RPMI8226 (cell line): ENCODE results near the gene CT55.
"Not testable (repeated sequence)": the region's sequence is repeated elsewhere in the genome, so short reads cannot be mapped to it uniquely, and the experiment has no call there.

ENCODE experiments used
- DNase-seq: peaks from one replicate; pipeline ENCODE4 v3.0.0-alpha.2; 2015

CT55 gene, protein sequence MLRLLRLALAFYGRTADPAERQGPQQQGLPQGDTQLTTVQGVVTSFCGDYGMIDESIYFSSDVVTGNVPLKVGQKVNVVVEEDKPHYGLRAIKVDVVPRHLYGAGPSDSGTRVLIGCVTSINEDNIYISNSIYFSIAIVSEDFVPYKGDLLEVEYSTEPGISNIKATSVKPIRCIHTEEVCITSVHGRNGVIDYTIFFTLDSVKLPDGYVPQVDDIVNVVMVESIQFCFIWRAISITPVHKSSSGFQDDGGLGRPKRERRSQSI

DNA sequence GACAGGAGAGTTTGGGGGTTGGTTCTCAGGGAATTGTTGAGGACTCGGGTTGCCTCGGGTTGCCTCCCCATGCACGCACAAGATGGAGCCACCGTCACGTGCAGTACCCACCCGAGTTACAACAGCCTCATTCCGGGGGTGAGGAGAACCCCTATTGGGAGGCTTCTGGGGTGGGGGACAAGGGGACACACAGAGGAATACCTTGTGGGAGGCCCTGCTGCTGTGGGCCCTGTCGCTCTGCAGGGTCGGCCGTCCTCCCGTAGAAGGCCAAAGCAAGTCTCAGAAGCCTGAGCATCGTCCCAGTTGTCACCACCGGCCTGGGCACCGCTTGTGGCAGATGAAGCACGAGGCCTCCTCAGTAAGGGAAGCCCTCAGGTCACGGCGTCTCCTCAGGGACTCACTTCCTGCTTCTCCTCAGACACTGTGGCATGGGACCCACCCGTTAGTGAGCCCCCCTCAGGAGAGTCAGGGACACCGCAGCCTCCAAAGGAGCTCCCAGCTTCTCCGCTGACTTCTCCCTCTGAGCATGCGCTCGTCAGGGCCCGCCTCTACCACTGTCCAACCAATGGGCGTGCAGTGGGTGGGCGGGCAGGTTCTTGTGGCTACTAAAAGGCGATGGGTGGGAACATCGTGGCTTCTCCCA lies at the start of gene CT55:
TSS of gene CT55 (minus strand) at position 522 of the 643 bp plus-strand sequence. CDS start at position 295, 227 bp downstream.
- no peak for DNase-seq

DNA sequence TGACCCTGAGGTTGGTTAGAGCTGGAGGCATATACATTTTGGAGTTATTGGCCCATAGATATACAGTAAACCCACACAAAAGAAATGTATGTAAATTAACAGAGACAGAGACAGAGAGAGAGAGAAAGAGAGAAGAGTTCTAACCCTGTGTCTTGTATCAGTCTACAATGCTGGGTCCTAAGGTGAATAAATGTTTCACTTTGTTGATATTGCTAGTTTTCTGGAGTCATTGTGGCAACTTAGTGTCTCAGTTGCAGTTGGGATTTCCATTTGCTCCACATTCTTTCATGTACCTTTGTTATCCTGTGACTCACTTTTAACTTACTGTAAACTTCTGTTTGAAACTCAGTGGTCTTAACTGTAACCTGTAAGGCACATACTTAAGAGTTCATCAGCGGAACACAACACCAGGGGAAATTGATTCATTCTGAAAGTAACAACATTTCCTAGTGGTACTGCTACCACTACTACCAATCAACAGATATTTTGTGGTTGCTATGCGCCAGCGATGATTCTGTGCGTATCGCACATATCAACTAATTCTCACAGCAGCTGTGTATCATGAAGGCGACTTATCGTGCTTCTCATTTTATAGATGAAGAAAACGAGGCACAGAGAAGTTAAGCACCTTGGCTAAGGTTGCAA lies 42.1 kb upstream of the CT55 start:
- DNase-seq = no peak

DNA sequence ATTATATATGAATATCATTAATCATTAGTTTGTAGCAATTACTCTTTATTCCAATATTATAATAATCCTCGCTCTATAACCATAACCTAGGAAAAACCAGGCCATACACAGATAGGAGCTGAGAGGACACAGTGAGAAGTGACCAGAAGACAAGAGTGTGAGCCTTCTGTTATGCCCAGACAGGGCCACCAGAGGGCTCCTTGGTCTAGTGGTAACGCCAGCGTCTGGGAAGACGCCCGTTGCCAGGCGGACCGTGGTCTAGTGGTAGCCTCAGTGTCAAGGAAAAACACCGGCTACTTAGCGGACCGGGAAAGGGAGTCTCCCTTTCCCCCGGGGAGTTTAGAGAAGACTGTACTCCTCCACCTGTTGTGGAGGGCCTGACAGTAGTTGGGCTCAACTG lies 35.2 kb upstream of the CT55 start:
- not testable (repeated sequence) for DNase-seq

DNA sequence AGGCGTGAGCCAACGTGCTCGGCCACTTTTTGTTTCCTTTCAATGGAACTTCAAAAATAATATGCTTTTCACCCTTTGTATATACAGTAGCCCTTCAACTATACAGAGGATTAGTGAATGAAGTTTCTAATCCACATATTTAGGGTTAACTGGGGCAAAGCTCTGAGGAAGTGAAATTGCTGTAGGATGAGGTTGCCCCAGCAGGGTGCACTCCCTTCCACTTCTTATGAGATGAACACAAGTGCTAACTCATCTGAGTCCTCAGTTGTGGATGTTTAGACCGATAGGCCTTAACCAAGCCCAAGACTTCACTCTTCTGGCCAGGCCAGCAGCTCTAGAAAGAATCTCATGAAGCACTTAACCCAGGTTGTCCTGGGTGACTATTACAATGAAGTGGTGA lies 29.1 kb upstream of the CT55 start:
- DNase-seq = no peak

DNA sequence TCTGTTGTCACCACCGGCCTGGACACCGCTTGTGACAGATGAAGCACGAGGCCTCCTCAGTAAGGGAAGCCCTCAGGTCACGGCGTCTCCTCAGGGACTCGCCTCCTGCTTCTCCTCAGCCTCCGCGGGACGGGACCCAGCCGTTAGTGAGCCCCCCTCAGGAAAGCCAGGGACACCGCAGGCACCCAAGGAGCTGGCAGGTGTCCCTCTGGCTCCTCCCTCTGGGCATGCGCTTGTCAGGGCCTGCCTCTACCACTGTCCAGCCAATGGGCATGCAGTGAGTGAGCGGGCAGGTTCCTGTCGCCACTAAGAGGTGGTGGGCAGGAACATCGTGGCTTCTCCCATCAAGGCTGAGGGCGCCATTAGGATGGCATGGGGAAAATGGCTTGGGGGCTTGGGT lies 23.5 kb upstream of the CT55 start:
- peak; percentile 14 for DNase-seq

DNA sequence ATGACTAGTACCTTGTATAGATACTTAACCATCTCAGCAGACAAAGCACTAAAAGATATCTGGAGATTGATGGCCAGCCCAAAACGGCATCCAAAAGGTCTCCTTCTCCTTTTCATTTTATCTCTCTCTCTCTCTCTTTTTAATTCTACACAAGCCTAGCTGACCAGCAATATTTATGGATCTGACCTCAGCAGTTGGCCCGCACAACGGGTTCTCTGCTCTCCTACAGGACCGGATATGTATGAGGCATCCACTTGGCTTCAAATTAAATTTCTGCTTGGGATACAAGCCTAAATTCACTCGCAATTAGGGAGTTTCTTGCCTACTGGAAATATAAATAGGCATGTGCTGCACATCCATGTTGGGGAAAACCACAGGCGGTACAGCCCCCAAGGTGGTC lies 22.5 kb upstream of the CT55 start:
- no peak for DNase-seq

DNA sequence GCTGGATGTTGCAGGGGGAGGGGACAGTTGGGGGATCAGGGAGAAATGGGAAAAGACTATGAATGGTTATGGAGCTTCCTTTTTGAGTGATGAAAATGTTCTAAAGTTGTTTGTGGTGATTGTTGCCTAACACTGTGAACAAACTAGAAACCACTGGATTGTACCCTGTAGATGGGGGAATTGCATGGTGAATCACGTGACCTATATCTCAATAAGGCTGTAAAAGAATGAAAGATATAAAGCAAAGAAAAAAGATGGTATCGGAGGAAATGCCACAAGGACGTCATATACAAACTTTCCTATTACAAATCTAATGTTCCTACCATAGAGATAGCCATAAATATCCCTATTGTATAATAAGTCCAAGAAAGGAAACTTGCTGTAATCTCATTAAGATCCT lies 20.6 kb upstream of the CT55 start:
- no peak for DNase-seq

DNA sequence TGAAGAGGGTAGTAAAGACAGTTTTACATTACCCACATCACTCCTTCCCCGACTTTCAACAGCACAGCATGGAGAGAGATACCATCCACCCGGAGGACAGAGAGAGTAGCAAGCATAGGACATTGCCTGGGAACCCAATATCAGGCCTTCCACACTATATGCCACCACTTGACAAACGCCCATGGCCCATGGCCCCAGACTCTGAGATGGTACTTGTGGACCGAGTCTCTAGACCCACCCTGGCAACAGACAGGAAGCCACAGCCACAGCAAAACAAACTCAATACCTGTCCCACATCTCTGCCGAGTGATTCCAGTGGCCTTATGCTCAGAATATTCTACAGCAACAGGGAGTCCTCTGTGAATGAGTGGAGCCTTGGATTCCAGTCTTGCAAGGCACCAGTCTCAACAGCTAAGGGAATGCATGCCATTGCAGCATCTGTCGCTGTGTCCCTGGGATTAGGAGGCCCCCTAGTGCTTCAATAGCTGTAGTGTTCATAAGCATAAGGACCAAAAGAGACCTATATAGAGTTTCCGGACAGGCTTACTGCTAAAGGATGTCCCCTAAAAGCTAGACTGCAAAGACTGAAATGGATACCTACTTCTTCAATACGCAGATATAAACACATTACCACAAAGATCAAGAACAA lies 14.7 kb upstream of the CT55 start:
- DNase-seq = peak; percentile 50

DNA sequence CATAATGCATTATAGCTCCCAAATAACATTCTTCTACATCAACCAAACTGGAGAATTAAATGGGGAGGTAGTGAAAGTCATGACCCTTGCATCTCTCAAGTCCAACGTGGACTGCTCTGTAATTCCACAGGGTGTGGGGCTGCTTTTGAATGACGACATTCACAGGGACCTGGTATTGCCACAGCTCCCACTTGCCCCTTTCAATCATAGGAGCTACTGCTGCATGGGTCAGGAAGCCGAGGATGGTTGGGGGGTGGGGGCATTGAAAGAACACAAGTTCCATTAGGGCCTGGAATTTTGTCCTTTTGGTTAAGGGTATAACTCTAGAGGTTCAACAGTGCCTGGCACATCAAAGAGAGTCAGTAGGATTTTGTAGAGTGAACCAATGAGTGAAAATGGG lies 7.4 kb upstream of the CT55 start:
- DNase-seq = no peak

DNA sequence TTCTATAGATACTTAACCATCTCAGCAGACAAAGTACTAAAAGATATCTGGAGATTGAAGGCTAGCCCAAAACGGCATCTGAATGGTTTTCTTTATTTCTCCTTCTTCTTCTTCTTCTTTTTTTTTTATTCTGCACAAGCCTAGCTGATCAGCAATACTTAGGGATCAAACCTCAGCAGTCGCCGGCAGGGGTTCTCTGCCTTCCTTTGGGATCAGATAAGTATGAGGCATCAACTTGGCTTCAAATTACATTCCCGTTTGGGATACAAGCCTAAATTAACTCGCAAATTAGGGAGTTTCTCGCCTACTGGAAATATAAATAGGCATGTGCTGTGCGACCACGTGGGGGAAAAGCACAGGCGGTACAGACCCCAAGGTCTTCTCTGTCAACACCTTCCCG lies 730 bp downstream of the CT55 start:
- DNase-seq = no peak

DNA sequence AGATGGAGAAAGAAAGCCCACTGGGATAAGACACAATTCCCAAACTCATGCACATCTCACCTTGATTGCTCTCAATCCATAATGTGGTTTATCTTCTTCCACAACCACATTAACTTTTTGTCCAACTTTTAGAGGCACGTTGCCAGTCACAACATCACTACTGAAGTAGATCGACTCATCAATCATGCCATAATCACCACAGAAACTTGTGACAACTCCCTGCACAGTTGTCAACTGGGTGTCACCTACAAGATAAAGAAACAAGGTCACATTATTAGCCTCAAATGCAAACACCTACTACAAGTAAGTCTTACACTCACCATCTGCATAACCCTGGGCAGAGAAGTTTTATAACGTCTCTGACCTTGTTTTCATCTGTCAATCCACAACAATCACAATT lies 1.7 kb downstream of the CT55 start:
- DNase-seq = not testable (repeated sequence)

DNA sequence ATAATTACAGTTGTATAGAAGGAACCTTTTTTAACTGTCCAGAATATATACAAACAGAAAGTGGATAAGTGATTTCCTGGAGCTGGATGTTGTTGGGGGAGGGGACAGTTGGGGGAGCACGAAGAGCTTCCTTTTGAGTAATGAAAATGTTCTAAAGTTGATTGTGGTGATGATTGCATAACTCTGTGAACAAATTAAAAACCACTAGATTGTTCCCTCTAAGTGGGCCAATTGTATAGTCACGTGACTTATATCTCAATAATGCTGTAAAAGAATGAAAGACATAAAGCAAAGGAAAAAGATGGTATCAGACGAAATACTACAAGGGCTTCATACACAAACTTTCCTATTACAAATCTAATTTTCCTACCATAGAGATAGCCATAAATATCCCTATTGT lies 2.7 kb downstream of the CT55 start:
- no peak for DNase-seq

DNA sequence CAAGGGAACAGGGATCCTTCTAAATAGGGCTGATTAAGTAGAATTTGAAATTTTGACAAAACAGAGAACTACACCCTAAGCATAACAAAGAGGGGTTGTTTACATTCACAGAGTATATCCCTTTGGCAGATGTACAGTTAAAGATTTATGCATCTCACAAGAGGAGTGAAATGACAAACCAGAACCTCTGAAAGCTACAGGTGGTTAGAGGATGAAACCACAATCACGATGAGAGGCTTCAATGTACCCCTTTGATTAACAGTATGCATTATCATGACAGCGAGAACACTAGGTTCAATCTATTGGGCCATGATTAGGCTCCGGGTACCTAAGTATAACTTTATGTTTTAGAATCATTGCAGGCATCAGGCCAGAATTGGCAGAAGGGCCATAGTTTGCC lies 16.5 kb downstream of the CT55 start:
- not testable (repeated sequence) for DNase-seq

DNA sequence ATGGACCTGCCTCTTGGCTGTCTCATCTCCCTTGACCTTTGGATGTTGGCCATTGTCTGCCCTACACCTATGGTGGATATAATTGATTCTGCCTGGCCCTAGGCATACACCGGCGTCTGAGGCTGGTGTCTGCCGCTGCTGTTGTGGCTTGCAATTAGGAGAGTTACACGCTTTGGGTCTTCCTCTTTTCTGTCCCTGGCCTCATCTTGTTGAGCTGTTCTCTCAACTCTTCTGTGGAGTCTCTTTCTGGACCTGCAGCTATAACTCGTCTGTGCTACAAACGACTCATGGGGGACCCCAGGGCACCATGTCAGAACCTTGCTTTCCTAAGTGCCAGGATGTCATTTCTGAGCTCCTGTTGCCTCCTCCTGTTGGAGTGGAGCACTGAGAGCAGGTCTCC lies 45.1 kb downstream of the CT55 start:
- DNase-seq = not testable (repeated sequence)

DNA sequence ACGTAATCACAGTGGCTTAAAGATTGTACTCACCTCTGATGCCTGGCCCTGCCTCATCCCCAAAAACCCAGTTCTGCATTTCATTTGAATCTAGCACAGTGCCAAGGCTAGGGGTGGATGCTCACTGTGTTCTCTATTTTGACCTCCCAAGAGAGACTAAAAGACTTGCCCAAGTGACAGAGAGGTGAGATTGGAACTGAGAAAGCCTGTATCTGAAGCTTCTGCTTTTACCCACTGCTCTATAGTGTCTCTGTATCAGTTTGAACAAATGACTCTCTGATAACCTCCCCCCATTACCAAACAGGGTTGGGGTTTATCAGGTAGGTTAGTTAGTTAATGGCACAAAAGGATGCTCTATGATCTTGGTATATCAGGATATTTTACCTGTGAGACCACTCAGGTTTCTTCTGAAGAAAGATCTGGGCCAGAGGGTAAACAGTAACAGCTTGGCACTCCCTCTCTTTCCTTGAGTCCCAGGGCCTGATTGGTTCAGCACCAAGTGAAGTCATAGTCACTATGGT lies 51.1 kb downstream of the CT55 start, which contains the start of gene ETDB:
TSS of gene ETDB (minus strand) at position 471 of the 521 bp plus-strand sequence. CDS start 1,265 bp downstream, outside the sequence.
- not testable (repeated sequence) for DNase-seq

DNA sequence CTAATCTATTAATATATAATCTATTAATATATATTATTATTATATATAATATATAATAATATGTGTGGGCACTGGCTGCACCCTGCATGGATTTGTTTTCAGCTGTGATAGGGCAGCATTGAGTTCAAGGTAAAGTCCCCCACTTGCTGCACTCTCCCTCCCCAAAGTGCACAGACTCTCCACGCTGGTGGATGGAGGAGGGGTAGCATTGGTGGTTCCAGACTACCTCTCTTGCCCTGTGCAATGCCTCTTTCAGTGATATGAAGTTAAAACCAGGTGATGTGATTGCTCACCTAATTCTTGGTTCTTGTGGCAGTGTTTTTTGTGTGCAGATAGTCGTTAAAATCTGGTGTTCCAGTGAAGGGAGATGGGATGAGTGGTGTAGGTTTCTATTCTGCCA lies 55.1 kb downstream of the CT55 start:
- not testable (repeated sequence) for DNase-seq

DNA sequence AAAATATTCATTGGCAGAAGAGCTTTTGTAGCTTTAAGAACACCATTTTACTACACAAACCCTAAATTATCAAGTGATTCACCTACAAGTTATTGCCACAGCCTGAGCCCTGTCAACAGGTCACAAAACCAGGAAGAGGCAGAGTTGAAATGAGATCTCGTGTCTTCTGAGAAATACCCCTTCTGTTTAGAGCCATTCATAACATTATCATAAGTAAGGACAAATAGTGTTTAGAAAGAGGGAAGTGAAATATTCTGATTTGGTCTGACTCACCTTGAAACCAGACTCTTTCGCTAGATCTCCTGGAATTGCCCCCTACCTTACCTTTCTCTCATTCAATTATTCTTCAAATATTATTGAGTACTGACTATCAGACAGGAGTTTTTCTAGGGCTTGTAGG lies 56.8 kb downstream of the CT55 start:
- peak; percentile 22 for DNase-seq

DNA sequence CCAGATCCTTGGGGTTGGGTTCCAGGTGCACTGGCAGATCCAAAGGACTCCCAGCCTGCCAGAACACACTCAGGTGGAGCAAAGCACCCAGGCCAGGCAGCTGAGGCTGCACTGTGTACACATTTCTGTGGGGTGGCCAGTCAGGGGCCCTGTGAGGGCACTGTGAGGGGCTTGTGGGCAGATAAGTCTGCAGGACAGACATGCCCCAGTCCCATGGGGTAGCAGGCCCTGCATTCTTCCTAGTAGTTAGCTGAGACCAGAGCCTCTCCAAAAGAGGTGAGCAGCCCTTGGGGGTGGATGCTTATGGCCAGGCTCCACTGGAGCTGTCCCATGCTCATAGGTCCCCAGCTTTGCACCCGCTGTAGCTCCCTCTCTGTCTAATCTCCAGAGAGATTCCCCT lies 58.5 kb downstream of the CT55 start:
- DNase-seq = no peak

DNA sequence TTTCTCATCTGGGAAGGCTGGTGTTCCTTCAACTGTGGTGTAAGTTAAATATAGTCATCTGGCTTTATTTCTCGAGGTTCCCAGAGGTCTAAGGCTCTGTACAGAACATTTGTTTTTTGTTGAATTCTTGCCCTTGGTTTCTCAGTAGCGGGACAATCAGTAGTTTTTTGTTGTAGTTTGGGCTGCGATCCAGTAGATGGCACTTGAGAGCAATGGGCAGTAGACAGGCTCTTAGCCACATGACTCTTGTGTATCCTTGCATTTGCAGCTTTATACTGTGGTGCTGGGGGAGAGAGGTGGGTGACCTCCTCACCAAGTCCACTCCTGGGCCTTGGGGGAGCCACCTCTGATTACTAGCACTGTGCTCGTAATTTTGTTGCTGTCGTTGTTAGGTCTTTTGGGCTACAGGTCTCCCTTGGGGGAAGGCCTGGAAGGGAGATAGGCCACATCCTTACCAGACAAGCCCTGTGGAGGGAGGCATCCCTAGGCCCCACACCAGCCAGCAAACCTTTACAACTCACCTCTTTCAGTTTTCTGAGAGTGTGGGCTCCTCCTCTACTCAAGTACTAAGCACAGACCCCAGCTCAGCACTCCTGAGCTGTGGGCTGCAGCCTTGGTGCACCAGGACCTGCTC lies 59.0 kb downstream of the CT55 start:
- peak; percentile 22 for DNase-seq

DNA sequence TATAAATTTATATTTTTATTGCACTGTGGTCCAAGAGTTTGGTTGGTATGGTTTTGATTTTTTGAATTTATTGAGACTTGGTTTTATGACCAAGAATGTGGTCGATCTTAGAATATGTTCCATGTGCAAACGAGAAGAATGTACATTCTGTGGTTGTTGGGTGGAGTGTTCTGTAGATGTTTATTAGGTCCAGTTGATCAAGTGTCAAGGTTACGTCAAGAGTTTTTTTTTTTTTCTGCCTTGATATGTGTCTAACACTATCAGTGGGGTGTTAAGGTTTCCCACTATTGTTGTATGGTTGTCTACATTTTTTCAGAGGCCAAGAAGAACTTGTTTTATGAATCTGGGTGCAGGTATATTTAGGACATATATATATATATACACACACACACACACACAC lies 61.6 kb downstream of the CT55 start:
- no peak for DNase-seq
